ENCODE measurements around the gene PCDHGA12. TPM values are rescaled to one million over a fixed set of nuclear protein-coding genes. Genes with fewer than 3 reads are reported as not detected.

PCDHGA12 gene
- total and polyA plus RNA-seq, 10 of the 15 experiments (the other 5 are each of a cell fraction or from before 2014, with no cell fraction given): 0.04 to 0.79 (median 0.36) TPM; not detected in 2

DNA sequence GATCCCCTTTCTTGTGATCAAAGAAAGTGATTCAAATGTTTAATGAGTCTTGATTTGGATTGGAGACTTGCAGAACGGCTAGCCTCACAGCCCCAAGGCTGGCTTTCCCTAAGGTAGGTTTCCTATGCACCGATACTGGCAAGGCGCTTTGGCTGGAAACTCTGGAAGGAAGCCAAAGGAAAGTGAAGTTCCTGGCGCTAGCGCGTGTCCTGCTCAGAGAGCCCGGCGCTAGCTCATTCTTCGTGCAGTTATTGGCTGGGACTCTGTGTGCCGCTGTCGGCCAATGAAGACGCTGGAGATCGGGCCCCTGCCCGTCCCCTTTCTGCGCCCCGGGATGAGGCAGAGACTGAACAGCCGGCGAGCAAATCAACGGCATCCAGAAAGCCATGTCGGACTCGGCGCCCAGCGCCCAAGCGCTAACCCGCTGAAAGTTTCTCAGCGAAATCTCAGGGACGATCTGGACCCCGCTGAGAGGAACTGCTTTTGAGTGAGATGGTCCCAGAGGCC, 45.4 kb downstream of the PCDHGA12 start, which contains the start of gene PCDHGC3 (continued):
- TF ChIP-seq, protein P1, sequence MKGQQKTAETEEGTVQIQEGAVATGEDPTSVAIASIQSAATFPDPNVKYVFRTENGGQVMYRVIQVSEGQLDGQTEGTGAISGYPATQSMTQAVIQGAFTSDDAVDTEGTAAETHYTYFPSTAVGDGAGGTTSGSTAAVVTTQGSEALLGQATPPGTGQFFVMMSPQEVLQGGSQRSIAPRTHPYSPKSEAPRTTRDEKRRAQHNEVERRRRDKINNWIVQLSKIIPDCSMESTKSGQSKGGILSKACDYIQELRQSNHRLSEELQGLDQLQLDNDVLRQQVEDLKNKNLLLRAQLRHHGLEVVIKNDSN (IDR thresholded peaks at IDR 0.05; ENCODE audit: borderline replicate concordance, extremely low read length, insufficient read depth, low read depth, low read length): no peak
- TF ChIP-seq ZNF274 (IDR thresholded peaks at IDR 0.05; ENCODE audit: insufficient read depth, insufficient read length): no peak
- TF ChIP-seq SIX5 (IDR thresholded peaks at IDR 0.05; ENCODE audit: low read depth, low read length, severe bottlenecking): no peak
- TF ChIP-seq, protein P2, sequence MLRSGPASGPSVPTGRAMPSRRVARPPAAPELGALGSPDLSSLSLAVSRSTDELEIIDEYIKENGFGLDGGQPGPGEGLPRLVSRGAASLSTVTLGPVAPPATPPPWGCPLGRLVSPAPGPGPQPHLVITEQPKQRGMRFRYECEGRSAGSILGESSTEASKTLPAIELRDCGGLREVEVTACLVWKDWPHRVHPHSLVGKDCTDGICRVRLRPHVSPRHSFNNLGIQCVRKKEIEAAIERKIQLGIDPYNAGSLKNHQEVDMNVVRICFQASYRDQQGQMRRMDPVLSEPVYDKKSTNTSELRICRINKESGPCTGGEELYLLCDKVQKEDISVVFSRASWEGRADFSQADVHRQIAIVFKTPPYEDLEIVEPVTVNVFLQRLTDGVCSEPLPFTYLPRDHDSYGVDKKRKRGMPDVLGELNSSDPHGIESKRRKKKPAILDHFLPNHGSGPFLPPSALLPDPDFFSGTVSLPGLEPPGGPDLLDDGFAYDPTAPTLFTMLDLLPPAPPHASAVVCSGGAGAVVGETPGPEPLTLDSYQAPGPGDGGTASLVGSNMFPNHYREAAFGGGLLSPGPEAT (IDR thresholded peaks at IDR 0.05; ENCODE audit: low read depth): no peak
- no peak for TF ChIP-seq EZH2 (IDR thresholded peaks at IDR 0.05; ENCODE audit: borderline replicate concordance, control insufficient read depth, low read depth, low read length)
- TF ChIP-seq NR2C1 (IDR thresholded peaks at IDR 0.05): no peak
- TF ChIP-seq ZSCAN29 (IDR thresholded peaks at IDR 0.05): no peak
- no peak for TF ChIP-seq MTA3 (IDR thresholded peaks at IDR 0.05; ENCODE audit: borderline replicate concordance, low read length)
- peak; percentile 29; the same call in 1 of the 2 replicates for TF ChIP-seq SIN3A (IDR thresholded peaks at IDR 0.05; ENCODE audit: low read depth, low read length)
- peak; percentile 10 for TF ChIP-seq MYC (IDR thresholded peaks at IDR 0.05; ENCODE audit: insufficient read depth, insufficient read length, insufficient replicate concordance, low read length, severe bottlenecking)
- TF ChIP-seq, protein P3, sequence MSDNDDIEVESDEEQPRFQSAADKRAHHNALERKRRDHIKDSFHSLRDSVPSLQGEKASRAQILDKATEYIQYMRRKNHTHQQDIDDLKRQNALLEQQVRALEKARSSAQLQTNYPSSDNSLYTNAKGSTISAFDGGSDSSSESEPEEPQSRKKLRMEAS (IDR thresholded peaks at IDR 0.05; ENCODE audit: low read depth, low read length): 0 out of 2 replicates have a peak, but pooled peaks have one; percentile 21
- no peak for TF ChIP-seq TCF12 (IDR thresholded peaks at IDR 0.05; ENCODE audit: low read depth, low read length)
- TF ChIP-seq SREBF1 (IDR thresholded peaks at IDR 0.05; ENCODE audit: low read length): no peak

All from GM12878 (cell line).